Fibroblast of mammary gland (primary cell): Measurements from ENCODE around the gene PRICKLE1.
A peak's percentile ranks its signal among the peaks of the same experiment; 100 is the strongest.

Experiments used
- DNase-seq: peaks from one replicate; pipeline ENCODE4 v3.0.0-alpha.2; 2010; ENCODE audit warnings: low read depth
- H3K4me3 ChIP-seq: 2 replicates; pipeline ENCODE4 v1.5.1; 2011; ENCODE audit warnings: low read depth, mild to moderate bottlenecking, low read length, moderate library complexity; ENCODE audit not compliant: control insufficient read depth
- TF ChIP-seq, protein P1 (sequence below): conservative IDR thresholded peaks from 2 replicates; pipeline ENCODE4 v1.5.1; 2011; ENCODE audit warnings: low read depth, low read length, inconsistent platforms; ENCODE audit not compliant: control insufficient read depth, insufficient read depth

Gene PRICKLE1

DNA sequence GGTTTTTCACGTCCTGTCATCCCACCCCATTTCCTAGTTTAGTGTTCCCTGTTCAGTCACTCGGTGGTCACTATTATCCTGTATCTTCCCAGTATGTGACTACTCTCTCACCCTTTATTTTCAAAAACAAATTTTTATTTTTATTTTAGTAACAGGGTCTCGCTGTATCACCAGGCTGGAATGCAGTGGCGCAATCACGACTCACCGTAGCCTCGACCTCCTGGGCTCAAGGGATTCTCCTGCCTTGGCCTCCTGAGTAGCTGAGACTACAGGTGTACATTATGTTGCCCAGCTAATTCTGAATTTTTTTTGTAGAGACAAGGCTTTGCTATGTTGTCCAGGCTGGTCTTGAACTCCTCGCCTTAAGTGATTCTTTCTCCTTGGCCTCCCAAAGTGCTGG is 20.1 kb upstream of the PRICKLE1 start:
- peak; percentile 40 for DNase-seq
- TF ChIP-seq, protein P1, sequence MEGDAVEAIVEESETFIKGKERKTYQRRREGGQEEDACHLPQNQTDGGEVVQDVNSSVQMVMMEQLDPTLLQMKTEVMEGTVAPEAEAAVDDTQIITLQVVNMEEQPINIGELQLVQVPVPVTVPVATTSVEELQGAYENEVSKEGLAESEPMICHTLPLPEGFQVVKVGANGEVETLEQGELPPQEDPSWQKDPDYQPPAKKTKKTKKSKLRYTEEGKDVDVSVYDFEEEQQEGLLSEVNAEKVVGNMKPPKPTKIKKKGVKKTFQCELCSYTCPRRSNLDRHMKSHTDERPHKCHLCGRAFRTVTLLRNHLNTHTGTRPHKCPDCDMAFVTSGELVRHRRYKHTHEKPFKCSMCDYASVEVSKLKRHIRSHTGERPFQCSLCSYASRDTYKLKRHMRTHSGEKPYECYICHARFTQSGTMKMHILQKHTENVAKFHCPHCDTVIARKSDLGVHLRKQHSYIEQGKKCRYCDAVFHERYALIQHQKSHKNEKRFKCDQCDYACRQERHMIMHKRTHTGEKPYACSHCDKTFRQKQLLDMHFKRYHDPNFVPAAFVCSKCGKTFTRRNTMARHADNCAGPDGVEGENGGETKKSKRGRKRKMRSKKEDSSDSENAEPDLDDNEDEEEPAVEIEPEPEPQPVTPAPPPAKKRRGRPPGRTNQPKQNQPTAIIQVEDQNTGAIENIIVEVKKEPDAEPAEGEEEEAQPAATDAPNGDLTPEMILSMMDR, result no peak
- no peak overlapping the region for H3K4me3 ChIP-seq

DNA sequence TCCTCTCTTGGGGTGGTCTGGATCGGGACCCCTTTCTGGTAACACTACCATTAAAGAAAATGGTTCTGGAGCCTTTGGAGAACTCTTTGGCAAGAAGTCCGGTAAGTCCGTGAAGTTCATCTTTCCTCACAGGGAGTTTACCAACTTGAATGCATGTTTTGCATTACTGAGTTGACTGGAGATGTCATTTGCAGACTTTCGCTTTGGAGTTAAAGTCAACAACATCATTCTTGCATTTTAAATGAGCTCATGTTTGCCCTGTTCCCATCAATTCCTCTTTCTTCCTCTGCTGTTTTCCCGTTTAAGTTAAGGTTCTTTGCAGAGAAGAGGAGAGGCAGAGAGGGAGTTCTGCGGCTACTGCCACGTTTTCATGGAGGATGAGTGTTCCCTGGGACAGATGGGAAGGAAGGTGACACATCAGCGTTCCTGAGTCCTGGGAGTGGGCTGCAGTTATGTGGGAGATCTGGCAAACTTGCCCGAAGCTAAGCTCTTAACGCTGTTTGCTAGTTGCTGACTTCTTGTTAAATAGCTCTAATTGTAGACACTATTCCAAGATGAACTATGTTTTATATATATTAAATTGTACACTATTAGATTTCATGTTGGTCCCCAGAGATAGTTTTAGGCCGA is 18.8 kb upstream of the PRICKLE1 start:
- H3K4me3 ChIP-seq, result no peak overlapping the region
- no peak for DNase-seq
- TF ChIP-seq, protein P1, result no peak

DNA sequence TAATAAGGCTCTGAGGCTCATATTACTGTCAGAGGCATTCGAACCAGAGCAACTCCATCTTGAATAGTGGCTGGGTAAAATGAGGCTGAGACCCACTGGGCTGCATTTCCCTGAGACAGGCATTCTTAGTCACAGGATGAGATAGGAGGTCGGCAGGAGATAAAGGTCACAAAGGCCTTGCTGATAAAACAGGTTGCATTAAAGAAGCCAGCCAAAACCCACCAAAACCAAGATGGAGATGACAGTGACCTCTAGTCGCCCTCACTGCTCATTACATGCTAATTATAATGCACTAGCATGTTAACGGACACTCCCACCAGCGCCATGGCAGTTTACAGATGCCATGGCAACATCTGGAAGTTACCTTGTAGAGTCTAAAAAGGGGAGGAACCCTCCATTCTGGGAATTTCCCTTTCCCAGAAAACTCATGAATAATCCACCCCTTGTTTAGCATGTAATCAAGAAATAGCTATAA is 18.1 kb upstream of the PRICKLE1 start:
- DNase-seq, result no peak
- TF ChIP-seq, protein P1, result no peak
- H3K4me3 ChIP-seq, result no peak overlapping the region

DNA sequence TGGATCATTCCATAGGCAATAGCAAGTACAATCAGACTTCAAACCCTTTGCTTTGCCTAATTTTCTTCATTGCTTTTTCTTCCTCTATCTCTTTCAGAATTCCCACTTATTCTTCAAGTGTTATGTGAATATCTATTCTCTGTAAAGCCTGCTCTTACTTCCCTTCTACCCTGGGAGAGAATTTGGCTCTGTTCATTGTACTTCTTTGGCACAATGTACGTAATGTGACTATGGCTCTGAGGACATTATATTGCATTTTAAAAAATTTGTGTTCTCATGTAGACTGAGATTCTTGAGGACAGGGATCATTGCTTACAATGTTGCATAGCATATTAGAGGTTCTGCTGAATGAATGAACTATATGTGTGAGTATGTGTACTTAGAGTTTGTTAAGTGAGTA is 16.9 kb upstream of the PRICKLE1 start:
- DNase-seq, result no peak
- TF ChIP-seq, protein P1, result no peak
- no peak overlapping the region for H3K4me3 ChIP-seq

DNA sequence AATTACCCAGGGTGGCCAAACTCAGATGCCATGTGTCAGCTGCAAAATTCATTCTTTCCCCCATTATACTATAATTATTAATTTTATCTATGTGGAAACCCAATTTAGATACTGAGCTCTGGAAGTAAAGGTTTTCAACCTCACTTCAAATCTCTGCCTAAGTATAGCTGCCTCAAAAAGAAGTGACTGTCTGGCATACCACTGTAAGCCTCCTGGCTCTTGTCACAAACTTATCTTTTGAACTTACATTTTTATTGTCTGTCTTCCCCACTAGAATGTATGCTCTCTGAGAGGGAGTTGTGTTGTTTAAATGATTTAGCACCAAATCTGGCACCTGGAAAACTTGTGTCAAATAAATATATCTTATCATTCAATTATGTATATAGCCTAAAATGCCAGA is 16.1 kb upstream of the PRICKLE1 start:
- H3K4me3 ChIP-seq, result no peak overlapping the region
- TF ChIP-seq, protein P1, result no peak
- no peak for DNase-seq

DNA sequence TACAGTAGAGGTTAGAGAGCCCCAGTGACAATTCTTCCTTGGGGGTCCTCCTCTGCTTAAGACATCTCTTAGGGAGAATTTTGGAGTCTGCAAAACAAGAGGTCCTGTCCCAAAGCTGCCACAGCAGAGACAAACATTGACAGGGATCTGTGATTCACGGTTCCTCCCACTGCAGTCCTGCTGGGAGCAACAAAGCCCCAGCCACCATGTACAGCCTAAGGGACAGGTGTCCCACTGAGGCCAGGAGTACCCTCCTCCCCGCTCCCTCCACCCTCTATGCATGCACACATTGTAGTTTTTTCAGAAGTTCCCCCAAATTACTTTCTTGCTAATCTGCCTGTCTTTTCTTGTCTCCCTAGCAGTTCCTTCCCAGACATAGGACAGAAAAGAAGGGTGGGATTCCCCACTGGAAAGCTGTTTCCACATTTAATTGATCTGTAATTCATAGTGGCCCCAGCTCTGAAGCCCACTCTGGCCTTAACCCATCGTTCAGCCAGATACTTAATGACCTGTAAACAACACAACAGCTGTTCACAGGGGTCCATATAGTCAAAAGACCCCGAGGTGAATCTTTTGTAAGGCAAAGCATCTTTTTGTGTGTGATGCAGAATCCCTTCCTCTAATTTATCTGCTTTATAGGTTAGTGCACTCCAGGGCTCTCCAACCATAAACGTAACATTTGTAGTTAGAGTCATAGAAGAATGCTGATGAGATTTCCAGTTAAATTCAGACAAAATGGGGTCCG is 13.9 kb upstream of the PRICKLE1 start:
- H3K4me3 ChIP-seq, result no peak overlapping the region
- TF ChIP-seq, protein P1, result no peak
- no peak for DNase-seq

DNA sequence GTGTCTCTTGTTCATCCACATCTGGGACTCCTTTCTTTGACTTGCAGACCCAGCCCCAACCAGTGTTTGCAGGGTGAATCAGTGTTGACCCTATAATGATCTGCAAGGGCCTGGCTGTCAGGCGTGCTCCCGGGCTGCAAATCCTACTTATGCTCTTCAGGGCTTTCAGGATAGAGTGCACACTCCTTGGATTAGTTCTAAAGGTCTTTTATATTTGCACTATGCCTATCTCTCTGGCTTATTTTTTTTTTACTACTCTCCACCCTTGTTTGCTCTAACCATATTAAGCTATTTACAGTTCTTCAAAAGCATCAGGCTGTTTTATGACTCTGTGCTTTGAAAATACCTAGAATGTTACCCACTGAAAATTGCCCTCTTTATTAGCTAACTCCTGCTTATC is 4.3 kb upstream of the PRICKLE1 start:
- TF ChIP-seq, protein P1, result no peak
- no peak for DNase-seq
- no peak overlapping the region for H3K4me3 ChIP-seq
